Measurements from ENCODE around the gene MRPS14.
A peak's percentile ranks its signal among the peaks of the same experiment; 100 is the strongest.
"Not testable (repeated sequence)": the region's sequence is repeated elsewhere in the genome, so short reads cannot be mapped to it uniquely, and the experiment has no call there.

Gene MRPS14

DNA sequence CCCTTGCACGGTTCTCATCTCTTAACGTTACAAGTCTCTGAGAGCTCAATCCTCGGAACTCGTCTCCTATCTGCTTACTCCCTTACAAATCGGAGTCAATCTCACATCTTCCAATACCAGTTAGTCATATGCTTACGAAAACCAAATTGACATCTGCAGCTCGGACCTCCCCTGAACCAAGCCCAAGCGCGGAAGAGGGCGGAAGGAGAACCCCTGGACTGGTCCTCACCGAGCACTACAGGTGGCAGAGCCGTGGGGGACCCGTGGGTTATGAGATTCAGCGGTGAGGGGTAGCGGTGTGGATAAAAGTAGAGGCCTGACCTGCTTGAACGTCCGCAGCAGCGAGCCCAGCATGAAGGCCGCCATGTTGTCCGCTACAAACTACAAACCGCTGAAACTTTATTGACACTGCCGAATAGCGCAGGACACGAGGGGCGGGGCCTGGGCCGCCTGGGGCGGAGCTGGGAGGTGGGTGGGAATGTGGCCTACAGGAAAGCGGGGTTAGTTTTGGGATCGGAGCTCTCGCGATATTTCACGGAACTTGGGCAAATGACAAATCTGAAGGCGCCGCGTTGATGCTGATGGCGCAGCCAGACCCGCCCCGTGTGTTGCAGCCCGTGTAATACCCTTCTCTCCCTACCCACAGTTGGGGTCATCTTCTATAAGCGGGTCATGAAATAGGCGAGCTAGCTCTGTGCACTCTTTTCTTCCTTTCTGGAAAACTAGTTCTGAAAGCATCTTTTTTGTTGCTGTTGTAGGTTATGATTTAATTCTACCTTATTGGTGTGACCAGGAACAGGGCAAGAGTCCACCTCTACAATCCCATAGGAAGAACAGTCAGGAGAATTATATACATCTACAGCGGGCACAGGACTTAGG lies at the start of gene MRPS14:
TSS of gene MRPS14 (minus strand) at position 383 of the 879 bp plus-strand sequence. CDS start at position 366, 17 bp downstream.
- DNase-seq, result peak; percentile 98

DNA sequence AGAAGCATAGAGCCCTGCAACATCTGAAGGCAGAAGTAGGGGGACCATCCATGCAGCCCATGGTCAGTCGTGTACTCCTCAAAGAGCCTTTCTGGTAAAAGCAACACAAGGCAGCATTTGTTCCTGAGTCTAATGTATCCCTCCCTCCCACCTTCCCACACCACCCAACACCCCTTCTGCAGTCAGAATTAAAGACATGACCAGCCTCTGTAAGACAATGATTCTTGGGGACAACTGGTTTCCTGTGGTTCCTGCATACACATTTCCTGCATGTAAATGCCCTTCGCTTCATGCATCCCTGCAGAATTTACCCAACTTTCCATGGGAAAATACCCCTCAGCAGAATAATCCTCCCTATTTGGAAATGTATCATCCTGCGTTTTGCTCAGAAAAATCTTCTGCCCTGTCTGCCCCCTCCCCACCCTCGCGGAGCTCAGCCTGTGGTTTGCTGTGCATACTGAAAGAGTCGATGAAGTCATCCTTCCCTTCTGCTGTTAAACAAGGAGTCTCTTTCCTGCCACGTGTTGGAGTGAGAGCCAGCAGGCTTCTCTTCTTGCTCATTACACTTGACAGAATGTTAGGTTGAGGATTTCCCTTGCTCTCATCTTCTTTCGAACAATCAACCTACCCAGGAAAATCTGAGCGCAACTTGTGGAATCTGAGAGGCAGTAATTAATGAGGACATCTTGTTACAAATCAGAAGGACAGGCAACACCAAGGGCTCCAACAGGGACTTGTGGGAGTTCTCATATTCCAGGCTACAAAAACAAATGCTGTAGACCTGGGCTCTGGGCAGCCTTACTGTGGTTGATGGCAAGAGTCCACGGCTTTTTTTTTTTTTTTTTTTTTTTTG lies 49.1 kb upstream of the MRPS14 start:
- DNase-seq, result no peak

DNA sequence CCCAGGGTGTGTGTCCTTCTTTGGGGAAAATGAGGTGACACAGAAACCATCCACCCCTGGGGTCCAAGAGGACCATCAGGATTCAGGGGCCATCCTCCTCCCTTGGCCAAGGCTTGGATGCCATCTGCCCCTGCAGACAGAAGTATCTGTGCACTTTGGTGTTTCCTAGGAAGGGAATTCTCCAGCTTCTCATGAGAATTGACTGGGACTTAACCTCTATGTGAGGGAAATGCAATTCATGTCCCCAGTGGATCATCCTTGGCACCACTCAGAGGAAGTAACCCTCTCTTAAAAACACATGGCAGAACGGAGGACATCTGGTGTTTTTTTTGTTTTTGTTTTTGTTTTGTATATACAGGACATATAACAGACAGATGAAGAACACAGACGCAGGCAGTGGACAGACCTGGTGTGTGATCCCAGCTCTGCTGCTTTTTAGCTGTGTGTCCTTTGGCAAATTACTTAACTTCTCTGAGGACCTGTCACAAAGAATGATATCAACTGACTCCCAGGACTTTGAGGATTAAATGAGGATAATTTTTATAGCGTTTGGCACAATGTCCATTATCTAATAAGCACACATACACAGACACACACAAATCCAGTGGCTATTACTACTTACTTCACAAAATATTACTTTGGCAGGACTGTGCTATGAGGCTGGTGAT lies 48.2 kb upstream of the MRPS14 start:
- no peak for DNase-seq

DNA sequence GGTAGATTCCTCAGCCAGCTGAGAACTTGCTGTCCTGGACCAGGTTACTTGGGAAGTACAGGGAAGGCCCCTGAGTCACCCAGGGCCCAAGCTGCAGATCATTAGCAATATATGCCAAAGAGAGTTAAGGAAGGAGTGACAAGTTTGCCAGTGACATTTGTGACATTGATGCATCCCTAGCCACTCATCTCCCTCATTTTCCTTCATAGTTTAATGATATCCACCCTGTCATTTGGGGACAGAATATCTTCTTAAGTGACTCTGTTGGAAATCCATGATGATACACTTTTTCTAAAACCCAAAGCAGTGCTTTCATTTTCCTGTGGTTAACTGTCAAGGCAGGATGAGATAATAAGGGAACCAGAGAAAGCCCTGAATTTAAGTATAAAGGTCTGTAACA lies 47.6 kb upstream of the MRPS14 start:
- no peak for DNase-seq

DNA sequence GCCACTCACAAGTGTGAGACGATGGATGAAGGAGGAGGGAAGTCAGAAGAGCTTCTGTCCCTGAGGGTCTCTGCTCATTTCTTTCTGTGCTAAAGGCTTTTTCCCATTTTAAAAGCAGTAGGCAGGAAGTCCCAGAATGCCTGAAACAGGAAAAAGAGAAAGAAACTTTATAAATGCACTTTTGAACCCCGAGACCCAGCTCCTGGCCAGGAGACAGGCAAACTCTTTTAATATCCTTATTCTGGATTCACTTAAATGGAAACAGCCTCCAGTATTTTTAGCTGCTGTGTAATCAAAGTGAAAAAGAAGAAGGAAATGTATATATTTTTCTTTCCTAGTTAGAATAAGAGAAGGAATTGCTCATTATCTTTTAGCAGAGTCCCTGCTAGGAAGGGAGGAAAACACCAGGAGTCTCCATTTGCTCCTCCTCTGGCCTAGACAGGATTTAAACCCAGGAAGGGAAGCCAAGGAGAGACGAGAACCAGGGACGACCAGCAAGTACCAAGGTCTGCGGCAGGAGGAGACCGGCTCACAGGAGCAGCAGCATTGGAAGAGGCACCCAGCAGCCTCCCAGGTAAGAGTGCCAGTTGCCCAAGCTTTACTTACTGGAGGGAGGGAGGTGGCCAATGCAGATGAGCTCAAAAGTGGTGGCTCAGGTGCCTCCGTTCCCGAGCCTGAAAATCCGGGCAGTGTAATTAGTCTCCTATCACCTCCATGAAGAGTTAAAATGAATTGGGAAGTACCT lies 44.3 kb upstream of the MRPS14 start, which contains the start of gene TNN:
TSS of gene TNN (plus strand) at position 472 of the 745 bp plus-strand sequence. CDS start 9,586 bp downstream, outside the sequence.
- DNase-seq, result no peak

DNA sequence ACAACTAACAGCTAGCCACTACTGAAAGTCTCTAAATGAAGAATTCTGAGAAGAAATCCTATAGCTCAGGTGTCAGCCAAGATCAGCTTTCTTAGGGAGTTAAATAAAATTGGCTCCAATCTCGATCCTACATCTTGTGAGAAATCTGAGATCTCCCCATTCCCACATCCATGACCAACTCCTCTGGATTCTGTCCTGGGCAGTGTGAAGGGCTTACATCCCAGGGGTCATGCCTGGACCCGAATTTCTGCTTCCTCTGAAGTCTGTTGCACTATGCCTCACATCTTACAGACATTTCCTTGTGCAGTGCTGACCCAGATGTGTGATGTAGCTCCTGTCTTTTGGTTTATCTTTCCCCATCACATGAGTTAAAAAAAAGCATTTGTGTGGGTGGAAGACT lies 39.6 kb upstream of the MRPS14 start:
- no peak for DNase-seq

DNA sequence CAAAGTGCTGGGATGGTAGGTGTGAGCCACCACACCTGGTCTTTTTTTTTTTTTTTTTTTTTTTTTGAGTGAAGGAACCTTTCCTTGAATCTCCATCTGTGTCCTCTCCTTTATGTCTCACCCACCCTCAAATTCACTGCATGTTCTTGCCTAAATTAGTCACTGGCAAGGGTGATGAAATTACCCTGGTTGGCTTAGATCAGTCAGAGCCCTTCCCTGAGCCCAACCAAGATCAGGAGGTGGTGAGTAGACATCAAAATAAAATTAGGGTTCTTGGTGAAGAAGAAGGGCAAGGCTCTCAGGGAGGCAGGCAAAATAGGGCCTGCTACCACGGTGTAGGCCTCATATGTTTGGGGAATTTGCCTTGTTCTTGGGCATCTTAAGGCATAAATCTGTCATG lies 39.1 kb upstream of the MRPS14 start:
- DNase-seq, result no peak

DNA sequence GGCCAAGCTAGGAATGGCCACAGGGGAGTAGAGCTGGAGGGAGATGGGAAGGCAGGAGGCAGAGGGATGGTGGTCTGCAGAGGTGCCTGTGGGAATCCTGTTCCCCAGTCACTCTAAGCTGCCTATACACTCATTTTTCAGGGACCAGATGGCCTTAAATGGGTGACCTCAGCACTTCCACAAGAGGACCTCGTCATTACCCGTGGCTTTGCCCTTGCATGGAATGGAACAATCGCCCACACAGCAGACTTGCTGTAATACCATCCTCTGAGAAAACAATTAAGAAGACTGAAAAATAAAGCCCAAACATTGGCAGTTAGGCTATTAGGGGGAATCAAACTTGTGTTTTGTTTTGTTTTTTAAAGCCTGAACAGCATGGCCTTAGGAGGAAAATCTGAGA lies 31.5 kb upstream of the MRPS14 start:
- no peak for DNase-seq

DNA sequence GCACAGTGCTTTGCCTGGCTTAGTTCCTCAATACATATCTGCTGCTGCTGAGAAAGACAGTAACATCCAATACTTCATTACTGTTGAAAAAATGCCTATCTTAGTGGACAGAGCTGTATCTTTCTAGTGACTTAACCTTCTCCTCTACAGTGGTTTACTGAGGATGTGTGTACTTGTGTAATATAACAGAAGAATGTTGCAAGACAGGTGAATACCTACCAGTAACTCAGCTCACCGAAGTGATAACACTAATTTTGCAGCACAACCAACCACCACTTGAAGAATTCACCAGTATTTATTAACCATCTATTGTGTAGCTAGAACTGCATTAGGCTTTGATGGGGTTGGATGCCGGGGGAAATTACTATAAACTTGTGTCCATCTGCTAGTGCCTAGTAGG lies 27.8 kb upstream of the MRPS14 start:
- no peak for DNase-seq

DNA sequence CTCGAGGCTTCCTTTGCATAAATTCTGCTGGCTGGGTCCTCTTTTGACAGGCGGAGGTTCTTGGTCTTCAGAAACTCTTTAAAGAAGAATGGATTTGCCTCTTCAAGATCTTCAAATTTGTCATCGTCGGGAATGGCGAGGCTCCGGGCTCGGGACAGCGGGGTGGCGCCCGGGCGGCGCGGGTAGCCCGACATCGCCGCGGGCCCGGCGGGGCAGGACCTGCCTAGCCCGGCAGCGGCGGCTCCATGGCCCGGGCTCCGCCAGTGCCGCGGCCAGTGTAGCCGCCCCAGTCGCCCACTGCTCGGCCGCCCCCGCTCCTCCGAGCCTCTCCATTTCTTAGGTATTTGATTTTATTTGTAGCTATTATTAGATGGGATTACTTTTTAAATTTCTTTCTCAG lies 22.3 kb upstream of the MRPS14 start:
- DNase-seq, result no peak

DNA sequence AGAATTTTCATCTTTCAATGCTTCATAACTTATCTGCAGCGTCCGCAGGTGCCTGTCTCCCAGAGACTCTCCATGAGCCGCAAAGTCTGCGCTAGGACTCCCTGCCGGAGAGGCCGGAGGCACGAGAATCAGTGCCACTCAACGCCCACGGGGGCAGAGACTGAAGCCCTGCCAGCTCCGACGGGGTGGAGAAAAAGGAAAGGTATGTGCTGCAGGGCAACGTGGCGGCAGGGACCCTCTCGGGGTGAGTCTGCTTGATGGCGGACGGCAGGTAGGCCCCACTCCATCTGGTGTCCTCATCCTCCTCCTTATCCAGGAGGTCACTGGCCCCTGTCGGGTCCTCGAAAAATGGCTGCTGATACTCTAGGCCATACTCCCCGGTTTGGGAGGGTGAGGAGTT lies 21.9 kb upstream of the MRPS14 start:
- DNase-seq, result no peak

DNA sequence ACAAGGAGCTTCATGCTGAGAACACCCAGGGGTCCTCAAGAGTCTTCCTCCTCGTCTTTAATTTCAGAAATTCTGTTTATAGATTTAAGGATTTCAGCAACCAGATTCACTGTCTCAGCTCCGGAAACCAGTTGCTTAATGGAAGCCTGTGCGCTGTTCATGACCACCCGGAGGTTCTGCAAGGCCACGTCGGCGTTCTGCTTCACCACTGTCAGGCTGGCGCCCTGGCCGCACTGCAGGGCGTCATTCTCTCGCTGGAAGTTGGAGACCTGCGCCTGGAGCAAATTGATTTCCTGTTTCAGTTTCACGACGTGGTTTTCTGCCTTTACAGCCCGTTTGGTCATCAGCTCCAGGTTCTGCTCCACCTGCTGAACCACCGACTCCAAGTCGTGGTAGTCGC lies 21.4 kb upstream of the MRPS14 start:
- not testable (repeated sequence) for DNase-seq

DNA sequence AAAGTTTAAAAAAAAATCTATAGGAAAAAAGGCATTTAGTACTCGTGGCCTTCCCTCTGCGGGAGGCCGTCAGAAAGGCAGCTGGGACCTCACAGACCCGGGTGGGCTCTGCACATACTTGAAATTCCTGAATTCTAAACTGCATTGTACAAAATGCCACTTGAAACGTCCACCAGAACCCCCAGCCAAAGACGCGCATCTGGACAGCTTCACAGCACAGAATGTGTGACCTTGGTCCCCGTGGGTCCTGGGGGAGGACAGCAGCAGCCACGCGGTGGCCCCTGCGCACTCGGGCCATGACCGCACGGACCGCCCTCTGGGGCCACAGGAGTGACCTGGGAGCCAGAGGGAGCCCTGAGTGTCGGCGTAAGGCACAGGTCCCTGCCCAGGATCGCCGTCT lies 20.6 kb upstream of the MRPS14 start:
- no peak for DNase-seq

DNA sequence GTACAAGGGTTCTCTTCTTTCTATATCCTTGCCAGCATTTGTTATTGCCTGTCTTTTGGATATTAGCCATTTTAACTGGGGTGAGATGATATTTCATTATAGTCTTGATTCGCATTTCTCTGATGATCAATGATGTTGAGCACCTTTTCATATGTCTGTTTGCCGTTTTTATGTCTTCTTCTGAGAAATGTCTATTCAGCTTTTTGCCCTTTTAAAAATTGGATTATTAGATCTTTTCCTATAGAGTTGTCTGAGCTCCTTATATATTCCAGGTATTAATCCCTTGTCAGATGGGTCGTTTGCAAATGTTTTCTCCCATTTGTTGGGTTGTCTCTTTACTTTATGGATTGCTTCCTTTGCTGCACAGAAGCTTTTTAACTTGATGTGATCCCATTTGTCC lies 19.4 kb upstream of the MRPS14 start:
- DNase-seq, result no peak

DNA sequence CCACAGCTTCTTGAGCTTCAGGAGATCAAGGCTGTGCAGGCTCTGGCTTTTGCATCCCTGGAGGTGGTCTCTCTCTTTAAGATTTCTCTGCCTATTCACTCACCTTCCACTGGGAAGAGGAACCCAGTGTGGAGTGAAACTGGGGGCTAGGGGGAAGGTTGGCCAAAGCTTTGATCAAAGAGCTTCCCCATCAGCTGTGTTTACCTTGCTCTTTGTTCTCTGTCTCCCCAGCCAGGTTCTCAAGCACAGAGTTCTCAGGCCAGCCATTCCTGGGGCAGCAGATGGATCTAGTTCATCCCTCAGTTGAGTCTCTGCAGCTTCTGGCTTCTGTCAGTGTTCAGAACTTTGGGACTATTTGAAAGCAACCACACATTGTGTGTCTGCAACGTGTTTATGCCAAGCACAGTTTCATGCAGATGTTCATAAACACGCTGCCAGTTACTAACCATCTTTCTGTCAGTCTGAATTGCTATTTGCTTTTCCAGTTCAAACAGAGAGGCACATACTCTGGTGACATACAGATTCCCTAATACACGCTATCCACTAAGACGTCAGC lies 17.2 kb upstream of the MRPS14 start:
- no peak for DNase-seq

DNA sequence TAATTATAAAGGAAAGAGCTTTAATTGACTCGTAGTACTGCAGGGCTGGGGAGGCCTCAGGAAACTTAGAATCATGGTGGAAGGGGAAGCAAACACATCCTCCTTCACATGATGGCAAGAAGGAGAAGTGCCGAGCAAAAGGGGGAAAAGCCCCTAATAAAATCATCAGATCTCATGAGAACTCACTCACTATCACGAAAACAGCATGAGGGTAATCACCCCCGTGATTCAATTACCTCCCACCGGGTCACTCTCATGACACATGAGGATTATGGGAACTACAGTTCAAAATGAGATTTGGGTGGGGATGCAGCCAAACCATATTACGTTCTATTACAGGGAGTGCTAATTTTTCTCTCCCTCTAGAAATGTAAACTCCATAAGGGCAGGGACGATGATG lies 14.2 kb upstream of the MRPS14 start:
- DNase-seq, result no peak

DNA sequence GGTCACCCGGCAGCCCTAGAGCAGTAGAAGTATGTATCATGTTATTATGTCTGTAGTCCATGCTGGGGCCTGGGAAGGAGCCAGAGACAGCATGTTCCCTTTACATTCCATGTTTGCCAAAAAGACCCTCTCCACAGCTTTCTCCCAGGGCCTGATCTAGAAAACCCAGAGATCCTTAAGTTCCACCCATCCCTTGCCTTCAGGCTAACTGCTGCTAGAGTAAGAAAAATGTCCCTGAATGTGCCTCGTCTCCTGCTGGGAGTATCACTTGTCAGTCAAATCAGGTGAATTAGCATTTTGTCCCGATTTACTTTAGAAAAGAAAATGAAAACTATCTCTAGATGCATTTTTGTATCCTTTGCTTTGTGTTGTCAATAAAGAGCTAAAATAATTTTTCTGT lies 13.3 kb upstream of the MRPS14 start:
- DNase-seq, result no peak

DNA sequence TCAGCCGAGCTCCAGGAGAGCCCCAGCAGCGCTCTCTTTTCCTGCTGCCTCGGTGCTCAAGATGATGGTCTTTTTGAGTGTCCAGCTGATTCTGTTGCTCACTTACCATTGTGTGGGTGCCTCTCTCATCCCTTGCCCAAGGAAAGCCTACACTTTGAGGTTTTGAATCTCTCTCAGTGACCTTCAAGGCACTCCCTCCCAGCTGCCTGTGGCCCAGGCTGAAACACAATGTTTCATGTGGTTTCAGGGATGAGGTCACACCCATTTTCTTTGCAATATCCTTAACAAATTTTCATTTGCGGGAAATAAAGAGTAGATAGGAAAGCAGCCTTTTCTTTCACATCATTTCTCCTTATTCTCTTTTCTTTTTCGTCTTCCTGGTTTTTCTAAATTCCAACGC lies 12.6 kb upstream of the MRPS14 start:
- no peak for DNase-seq

DNA sequence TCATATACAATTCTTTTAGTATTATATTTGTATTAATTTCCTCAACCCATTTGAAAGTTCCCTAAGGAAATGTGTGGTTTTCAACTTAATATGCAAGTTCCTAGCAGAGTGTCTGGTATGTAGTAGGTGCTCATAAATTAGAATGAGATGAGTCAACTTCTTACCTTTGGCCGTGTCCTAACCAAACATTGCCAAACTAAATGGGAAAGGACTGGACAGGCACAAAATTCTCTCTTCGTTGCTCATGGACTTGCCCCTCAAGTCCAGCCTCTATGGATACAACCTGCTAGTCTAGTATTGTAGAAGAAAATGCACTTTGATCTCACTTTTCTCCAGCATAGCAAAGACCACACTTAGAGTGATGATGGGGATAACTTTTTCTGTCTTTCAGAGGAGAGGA lies 11.6 kb upstream of the MRPS14 start:
- DNase-seq, result no peak

DNA sequence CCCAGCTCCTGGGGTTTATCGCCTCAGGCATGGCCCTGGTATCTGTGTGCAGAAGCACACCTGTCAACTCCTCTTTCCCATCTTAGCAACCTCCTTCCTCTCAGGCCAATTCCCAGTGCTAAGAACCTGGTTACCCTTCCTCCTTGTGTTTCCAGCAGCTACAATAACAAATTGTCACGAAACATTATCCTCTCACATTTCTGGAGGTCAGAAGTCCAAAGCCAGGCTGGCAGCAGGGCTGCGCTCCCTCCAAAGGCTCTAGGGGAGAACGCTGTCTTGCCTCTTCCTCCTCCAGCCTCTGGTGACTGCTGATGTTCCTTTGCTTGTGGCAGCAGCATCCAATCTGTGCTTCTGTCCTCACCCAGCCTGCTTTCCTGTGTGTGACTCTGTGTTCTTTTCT lies 10.7 kb upstream of the MRPS14 start:
- DNase-seq, result no peak

DNA sequence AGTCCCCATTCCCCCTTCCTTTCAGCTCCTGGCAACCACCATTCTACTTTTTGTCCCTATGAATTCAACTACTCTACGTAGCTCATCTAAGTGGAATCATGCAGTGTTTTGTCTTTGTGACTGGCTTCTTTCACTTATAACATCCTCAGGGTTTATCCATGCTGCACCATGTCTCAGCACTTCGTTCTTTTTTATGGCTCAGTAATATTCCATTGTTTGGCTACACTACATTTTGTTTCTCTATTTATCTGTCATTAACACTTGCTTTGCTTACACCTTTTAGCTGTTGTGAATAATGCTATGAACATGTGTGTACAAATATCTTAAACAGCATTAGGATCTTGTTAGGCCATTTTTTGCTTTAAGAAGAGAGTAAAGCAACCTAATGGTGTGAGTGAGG lies 1.5 kb upstream of the MRPS14 start:
- DNase-seq, result no peak

DNA sequence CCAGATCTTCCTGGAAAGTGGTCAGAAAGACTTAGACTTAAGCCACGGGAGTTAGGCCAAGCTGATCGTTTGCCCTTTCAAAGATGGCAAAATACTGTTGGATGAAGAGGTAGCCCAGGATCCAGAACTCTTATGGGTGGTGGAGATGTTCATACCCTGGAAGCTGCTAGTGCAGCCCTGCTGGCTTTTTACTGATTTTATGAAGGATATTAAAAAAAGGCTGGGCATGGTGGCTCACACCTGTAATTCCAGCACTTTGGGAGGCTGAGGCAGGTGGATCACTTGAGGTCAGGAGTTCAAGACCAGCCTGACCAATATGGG lies 657 bp upstream of the MRPS14 start:
- not testable (repeated sequence) for DNase-seq

DNA sequence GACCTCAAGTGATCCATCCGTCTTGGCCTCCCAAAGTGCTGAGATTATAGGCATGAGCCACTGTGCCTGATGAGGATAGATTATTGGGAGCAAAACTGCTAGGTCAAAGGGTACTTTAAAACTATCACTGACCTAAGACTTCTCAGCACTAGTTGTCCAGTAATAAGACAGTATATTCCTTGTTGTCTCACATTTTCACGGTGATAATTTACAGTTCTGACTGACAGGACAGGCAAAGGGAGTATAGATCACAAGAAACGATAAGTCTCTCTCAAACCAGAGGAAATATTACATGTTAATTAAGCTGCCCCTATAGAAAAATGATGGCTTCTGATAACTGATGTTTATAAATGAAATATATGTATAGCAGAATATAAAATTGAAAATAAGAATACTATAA lies 3.7 kb downstream of the MRPS14 start:
- DNase-seq, result no peak

Measured in CD4-positive, alpha-beta T cell treated with Interleukin-15 for 1 hour (primary cell).